ENCODE measurements around the gene GNAI1. TPM values are rescaled to one million over a fixed set of nuclear protein-coding genes. Genes with fewer than 3 reads are reported as not detected.
"Not testable (repeated sequence)": the region's sequence is repeated elsewhere in the genome, so short reads cannot be mapped to it uniquely, and the experiment has no call there.

GNAI1 gene
- total RNA-seq, 4 donors from 2014 or later, result 17.2 to 74.0 (median 38.2) TPM

DNA sequence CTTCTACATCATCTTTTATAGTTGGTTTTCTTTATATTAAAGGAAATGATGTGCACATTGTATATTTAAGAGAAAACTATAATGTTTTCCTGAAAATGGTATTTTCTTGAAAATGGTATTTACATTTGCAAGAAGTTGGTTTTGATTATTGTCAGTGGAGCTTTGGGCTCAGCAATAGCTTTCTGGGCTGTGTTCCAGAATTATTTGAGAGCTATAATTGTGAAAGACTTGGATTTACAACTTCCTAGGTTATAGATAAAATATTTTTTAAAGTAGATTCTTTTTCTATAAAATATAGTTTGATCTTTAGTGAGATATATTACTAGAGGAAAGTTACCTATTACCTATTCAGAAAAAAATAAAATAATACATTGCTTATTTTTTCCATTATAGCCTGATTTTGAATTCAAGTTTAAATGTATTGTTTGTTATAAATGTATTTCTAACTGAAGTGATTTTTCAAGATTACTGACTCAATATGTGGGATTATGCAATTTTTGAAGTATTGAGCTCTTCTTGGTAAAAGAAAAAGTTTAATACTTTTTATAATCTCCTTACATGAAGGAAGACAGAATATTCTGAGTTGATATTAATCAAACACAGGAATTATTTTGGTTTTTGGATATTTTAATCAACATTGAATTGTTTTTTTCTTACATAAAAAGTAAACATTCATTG lies 20.2 kb downstream of the GNAI1 start:
- no peak for DNase-seq
- Histone ChIP-seq H3K27ac (no peak overlapping the region), H3K4me3 (no peak overlapping the region), H3K4me1 (no peaks in the 10 kb centered on the region), H3K9me3 (no peaks in the 10 kb centered on the region), H3K27me3 (no peaks in the 10 kb centered on the region), H3K36me3 (no peaks in the 10 kb centered on the region)
- TF ChIP-seq, protein P1, sequence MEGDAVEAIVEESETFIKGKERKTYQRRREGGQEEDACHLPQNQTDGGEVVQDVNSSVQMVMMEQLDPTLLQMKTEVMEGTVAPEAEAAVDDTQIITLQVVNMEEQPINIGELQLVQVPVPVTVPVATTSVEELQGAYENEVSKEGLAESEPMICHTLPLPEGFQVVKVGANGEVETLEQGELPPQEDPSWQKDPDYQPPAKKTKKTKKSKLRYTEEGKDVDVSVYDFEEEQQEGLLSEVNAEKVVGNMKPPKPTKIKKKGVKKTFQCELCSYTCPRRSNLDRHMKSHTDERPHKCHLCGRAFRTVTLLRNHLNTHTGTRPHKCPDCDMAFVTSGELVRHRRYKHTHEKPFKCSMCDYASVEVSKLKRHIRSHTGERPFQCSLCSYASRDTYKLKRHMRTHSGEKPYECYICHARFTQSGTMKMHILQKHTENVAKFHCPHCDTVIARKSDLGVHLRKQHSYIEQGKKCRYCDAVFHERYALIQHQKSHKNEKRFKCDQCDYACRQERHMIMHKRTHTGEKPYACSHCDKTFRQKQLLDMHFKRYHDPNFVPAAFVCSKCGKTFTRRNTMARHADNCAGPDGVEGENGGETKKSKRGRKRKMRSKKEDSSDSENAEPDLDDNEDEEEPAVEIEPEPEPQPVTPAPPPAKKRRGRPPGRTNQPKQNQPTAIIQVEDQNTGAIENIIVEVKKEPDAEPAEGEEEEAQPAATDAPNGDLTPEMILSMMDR (IDR thresholded peaks at IDR 0.05), result no peak
- TF ChIP-seq POLR2A (IDR thresholded peaks at IDR 0.05), result no peak
- intact Hi-C loops (cut with DNase I; ENCODE audit: low total_unique reads), result no loop called here

DNA sequence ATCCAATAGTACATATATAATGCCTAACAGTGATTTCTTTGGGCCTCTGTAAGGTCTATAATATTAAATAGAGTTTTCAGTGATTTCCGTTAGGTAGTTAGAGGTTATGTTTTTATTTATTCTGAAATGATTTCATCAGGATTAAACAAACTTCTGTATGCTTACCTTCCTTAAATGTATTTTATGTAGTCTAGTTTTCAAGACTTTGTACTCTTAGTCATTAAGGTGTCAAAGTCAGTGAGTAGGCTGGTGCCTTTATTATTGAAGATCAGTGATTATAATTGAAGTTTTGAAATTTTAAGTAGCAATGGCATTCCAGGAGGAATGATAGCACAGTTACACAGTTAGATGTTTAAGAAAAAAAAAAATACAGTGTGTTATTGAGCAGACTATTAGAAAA lies 20.7 kb downstream of the GNAI1 start:
- Histone ChIP-seq H3K36me3 (no peaks in the 10 kb centered on the region), H3K27ac (no peak overlapping the region), H3K27me3 (no peaks in the 10 kb centered on the region), H3K4me1 (no peaks in the 10 kb centered on the region), H3K4me3 (no peak overlapping the region), H3K9me3 (no peaks in the 10 kb centered on the region)
- intact Hi-C loops (cut with DNase I; ENCODE audit: low total_unique reads), result no loop called here
- no peak for TF ChIP-seq POLR2A (IDR thresholded peaks at IDR 0.05)
- no peak for DNase-seq

DNA sequence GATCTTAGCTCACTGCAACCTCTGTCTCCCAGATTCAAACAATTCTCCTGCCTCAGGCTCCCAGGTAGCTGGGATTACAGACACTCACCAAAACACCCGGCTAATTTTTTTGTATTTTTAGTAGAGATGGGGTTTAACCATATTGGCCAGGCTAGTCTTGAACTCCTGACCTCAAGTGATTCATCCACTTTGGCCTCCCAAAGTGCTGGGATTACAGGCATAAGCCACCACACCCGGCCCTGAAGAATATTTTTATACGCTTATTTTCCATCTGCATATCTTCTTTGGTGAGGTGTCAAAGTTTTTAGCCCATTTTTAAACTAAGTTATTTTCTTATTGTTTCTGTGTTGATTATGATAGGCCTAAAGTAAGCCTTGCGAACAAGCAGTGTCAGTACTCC lies 23.1 kb downstream of the GNAI1 start:
- DNase-seq; H3K27me3 ChIP-seq; H3K36me3 ChIP-seq; H3K4me1 ChIP-seq; H3K4me3 ChIP-seq; H3K27ac ChIP-seq; intact Hi-C loops (cut with DNase I; ENCODE audit: low total_unique reads); H3K9me3 ChIP-seq: not testable (repeated sequence)

DNA sequence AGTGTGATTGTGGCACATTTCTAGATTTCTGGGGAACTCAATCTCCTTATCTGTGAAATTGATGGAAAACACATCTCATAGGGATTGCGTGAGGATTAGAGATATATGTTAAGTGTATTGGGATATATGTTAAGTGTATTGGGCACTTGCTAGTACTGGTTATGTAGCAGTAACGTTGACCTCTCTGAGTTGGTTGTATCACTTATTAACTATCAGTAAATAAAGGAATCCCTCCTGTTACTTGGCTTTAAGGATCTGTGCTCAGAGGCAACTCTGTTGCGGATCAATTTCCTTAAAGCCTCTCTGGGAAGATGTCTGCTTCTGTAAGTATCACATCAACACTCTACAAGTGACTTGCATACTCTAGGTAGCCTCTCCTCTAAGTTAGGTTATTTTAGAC lies 25.2 kb downstream of the GNAI1 start:
- H3K9me3 ChIP-seq, result no peaks in the 10 kb centered on the region
- no peak overlapping the region for H3K27ac ChIP-seq
- TF ChIP-seq POLR2A (IDR thresholded peaks at IDR 0.05), result no peak
- TF ChIP-seq, protein P1 (IDR thresholded peaks at IDR 0.05), result no peak
- no peaks in the 10 kb centered on the region for H3K36me3 ChIP-seq
- no peak overlapping the region for H3K4me3 ChIP-seq
- DNase-seq, result no peak
- no peaks in the 10 kb centered on the region for H3K4me1 ChIP-seq
- intact Hi-C loops (cut with DNase I; ENCODE audit: low total_unique reads), result no loop called here
- H3K27me3 ChIP-seq, result no peaks in the 10 kb centered on the region

DNA sequence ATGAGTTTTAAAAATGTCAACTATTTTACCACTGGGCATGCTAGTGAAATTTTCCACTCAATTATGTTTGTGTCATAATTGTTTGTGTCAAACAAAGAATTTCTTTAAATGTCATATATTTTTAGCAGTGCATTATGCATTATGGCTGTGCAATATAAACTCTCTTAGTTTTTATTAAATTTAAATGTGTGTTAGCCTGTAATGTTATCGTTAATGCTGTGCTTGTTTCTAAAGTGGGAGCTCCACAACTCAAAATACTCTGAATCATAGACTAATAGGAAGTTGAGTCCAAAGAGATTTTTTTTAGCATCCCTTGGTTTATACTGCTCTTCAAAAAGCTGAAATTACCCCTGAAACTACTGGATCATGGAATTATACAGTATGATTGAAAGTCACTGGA lies 26.8 kb downstream of the GNAI1 start:
- DNase-seq, result no peak
- intact Hi-C loops (cut with DNase I; ENCODE audit: low total_unique reads), result no loop called here
- TF ChIP-seq, protein P1 (IDR thresholded peaks at IDR 0.05), result no peak
- TF ChIP-seq POLR2A (IDR thresholded peaks at IDR 0.05), result no peak
- Histone ChIP-seq H3K36me3 (no peaks in the 10 kb centered on the region), H3K4me1 (no peaks in the 10 kb centered on the region), H3K4me3 (no peak overlapping the region), H3K9me3 (no peaks in the 10 kb centered on the region), H3K27ac (no peak overlapping the region), H3K27me3 (no peaks in the 10 kb centered on the region)

DNA sequence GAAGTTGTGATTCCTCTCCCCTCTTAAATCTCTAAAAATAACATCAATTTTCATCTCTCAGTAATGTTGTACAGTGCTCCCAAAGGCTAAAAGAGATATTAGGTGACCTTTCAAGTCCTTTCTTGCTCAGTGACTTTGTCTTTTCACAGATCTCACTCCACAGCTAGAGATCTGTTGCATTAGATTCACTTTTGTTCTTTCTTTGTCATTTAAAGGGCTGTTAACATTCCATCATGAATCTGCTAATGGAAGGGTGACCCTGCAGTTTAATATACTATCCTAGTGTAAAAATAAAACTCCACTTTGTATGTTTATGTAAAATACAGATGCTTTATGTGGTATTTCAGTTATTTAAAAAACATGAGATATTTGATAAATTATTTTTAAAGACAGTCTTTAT lies 30.5 kb downstream of the GNAI1 start:
- no peak for TF ChIP-seq POLR2A (IDR thresholded peaks at IDR 0.05)
- TF ChIP-seq, protein P1 (IDR thresholded peaks at IDR 0.05), result no peak
- no peaks in the 10 kb centered on the region for H3K9me3 ChIP-seq
- DNase-seq, result no peak
- no peak overlapping the region for H3K4me3 ChIP-seq
- H3K27me3 ChIP-seq, result no peaks in the 10 kb centered on the region
- H3K36me3 ChIP-seq, result no peaks in the 10 kb centered on the region
- no peak overlapping the region for H3K27ac ChIP-seq
- H3K4me1 ChIP-seq, result no peaks in the 10 kb centered on the region
- intact Hi-C loops (cut with DNase I; ENCODE audit: low total_unique reads), result no loop called here

Data from uterus (tissue), 4 donors.